K562 (cell line): ENCODE results near the gene MILR1. TPM values are rescaled to one million over a fixed set of nuclear protein-coding genes. Genes with fewer than 3 reads are reported as not detected.

Experiments used
- NCOA1 ChIP-seq: fragments of 450-650 bp; IDR thresholded peaks from 2 replicates; pipeline ENCODE4 v1.6.1; 2016; ENCODE audit warnings: low read depth
- SIRT6 ChIP-seq: IDR thresholded peaks from one replicate; pipeline ENCODE4 v1.6.1; 2012; ENCODE audit warnings: low read depth, mild to moderate bottlenecking, control low read depth, inconsistent platforms, low read length, moderate library complexity
- WHSC1 ChIP-seq: IDR thresholded peaks from one replicate; pipeline ENCODE4 v1.6.1; 2012; ENCODE audit warnings: low read length, control low read depth, inconsistent platforms
- ZBTB40 ChIP-seq, 2 experiments: fragments of 450-650 bp in 1 of 2; sonication (generic) in 1 of 2; formaldehyde crosslinking in 1 of 2; IDR thresholded peaks; 2 replicates each; pipeline versions ENCODE4 v1.7.1 to v1.9.0; 2016 to 2022; ENCODE audit warnings: inconsistent platforms in 1 of 2, mild to moderate bottlenecking in 1 of 2, missing genetic modification reagents in 1 of 2
- ZNF77 ChIP-seq: fragments of 250-450 bp; sonication (Bioruptor Pico); IDR thresholded peaks from 2 replicates; pipeline ENCODE4 v1.5.0; 2020
- polyA plus RNA-seq, 8 experiments: library from polyadenylated mRNA; depleted of rRNA in 4 of 8; stranded (reverse) in 5 of 8; unstranded in 3 of 8; fragments of >200 nt; fragmentation: Nextera tagmentation in 2 of 8; fragmentation: Illumina TruSeq in 1 of 8; extraction: Ambion mirVana in 2 of 8; extraction: Trizol in 1 of 8; gene quantifications; 2 replicates each; pipeline versions ENCODE4 v1.2.1 to v1.2.3, GENCODE V29; 2011 to 2014; ENCODE audit warnings: inconsistent platforms in 1 of 8, missing spikeins in 1 of 8
- total RNA-seq, 7 experiments: library from RNA; depleted of rRNA in 6 of 7; stranded (reverse); fragments of >200 nt in 6 of 7; fragmentation: Illumina TruSeq in 2 of 7; extraction: Trizol in 2 of 7; gene quantifications; 2 replicates each; pipeline versions ENCODE4 v1.2.1 to v1.2.3, GENCODE V29; 2011 to 2021; ENCODE audit warnings: low replicate concordance in 1 of 7

The MILR1 gene
- total and polyA plus RNA-seq, 9 of the 15 experiments (the other 6 are each of a cell fraction or from before 2014, with no cell fraction given), result 3.8 to 14.1 (median 7.1) TPM

- no peak for TF ChIP-seq SIRT6
- TF ChIP-seq ZBTB40 (IDR thresholded peaks at IDR 0.05), result no peak
- TF ChIP-seq ZBTB40 (CRISPR knock-in tag; IDR thresholded peaks at IDR 0.05), result no peak
- no peak for TF ChIP-seq ZNF77 (CRISPR knock-in tag)
- no peak for TF ChIP-seq WHSC1
- no peak for TF ChIP-seq NCOA1
- TF ChIP-seq, all 486 proteins: peak for 0
Measured at GRCh38 chr17:64423881-64424280, 25.0 kb upstream of the MILR1 start (continued).
